HG03558 (cell line): ENCODE results near the gene CCDC138.

Source experiments
- ATAC-seq: cut with Tn5 transposase; IDR thresholded peaks from one replicate; pipeline ENCODE4 v1.9.1; 2021; ENCODE audit warnings: moderate number of reproducible peaks; ENCODE audit not compliant: unreplicated experiment; ENCODE audit errors: extremely low read depth

CCDC138 gene

GRCh38 chr2:108912629-108912902 is 126.0 kb downstream of the CCDC138 start:
- no peak for ATAC-seq

- no peak for ATAC-seq
Measured at GRCh38 chr2:108916122-108916795, 129.7 kb downstream of the CCDC138 start.

- ATAC-seq: no peak
Measured at GRCh38 chr2:108916796-108917421, 130.3 kb downstream of the CCDC138 start.

- ATAC-seq: no peak
Measured at GRCh38 chr2:108917526-108917925, 131.0 kb downstream of the CCDC138 start.

- ATAC-seq: no peak
Measured at GRCh38 chr2:108918156-108918874, 131.7 kb downstream of the CCDC138 start.

- ATAC-seq: no peak
Measured at GRCh38 chr2:108918941-108919341, 132.4 kb downstream of the CCDC138 start.

- ATAC-seq: no peak
Measured at GRCh38 chr2:108919571-108920373, 133.2 kb downstream of the CCDC138 start.

GRCh38 chr2:108920686-108921085 is 134.1 kb downstream of the CCDC138 start:
- no peak for ATAC-seq

- no peak for ATAC-seq
Measured at GRCh38 chr2:108921096-108922030, 134.8 kb downstream of the CCDC138 start.

GRCh38 chr2:108922141-108922915 is 135.8 kb downstream of the CCDC138 start:
- no peak for ATAC-seq

GRCh38 chr2:108923019-108923700 is 136.6 kb downstream of the CCDC138 start:
- ATAC-seq: no peak

GRCh38 chr2:108923736-108924579 is 137.4 kb downstream of the CCDC138 start:
- no peak for ATAC-seq

GRCh38 chr2:108924580-108925251 is 138.1 kb downstream of the CCDC138 start:
- no peak for ATAC-seq

- ATAC-seq: no peak
Measured at GRCh38 chr2:108925286-108925685, 138.7 kb downstream of the CCDC138 start.

- no peak for ATAC-seq
Measured at GRCh38 chr2:108925735-108926134, 139.2 kb downstream of the CCDC138 start.
